PC-3 (cell line): ENCODE results near the gene IPO9. TPM values are rescaled to one million over a fixed set of nuclear protein-coding genes. Genes with fewer than 3 reads are reported as not detected.

Source experiments
- ATAC-seq: fragments of 200-7000 bp; cut with Tn5 transposase; 2 replicates; pipeline ENCODE4 v1.9.1; 2020; ENCODE audit warnings: mild to moderate bottlenecking, moderate library complexity
- BruUV-seq: library from RNA; stranded (reverse); fragments of 400-500 nt; replicated peaks from 2 replicates; lab custom pipeline; 2021; lab: Mats Ljungman, UMichigan
- CTCF ChIA-PET: fragments of 300-600 bp; sonication (Branson Sonifier 250); formaldehyde crosslinking; loops from one replicate; lab custom pipeline; 2022; ENCODE audit warnings: antibody characterized with exemption; lab: Charles Lee
- POLR2A ChIA-PET: fragments of 300-600 bp; sonication (Branson Sonifier 250); formaldehyde crosslinking; loops from one replicate; lab custom pipeline; 2022; ENCODE audit warnings: antibody characterized with exemption; ENCODE audit not compliant: unreplicated experiment; lab: Charles Lee
- DNase-seq: peaks from one replicate; pipeline ENCODE4 v3.0.0-alpha.2; 2015
- H2AFZ ChIP-seq: fragments of 300-600 bp; sonication (generic); 2 replicates; pipeline ENCODE4 v1.6.0; 2016; ENCODE audit warnings: antibody characterized with exemption, low read length
- H3F3A ChIP-seq: fragments of 300-600 bp; sonication (generic); one replicate; pipeline ENCODE4 v1.6.0; 2017; ENCODE audit warnings: antibody characterized with exemption, low read length, control low read depth, mild to moderate bottlenecking; ENCODE audit not compliant: unreplicated experiment
- H3K27ac ChIP-seq: fragments of 300-600 bp; sonication (generic); 2 replicates; pipeline ENCODE4 v1.5.1; 2016; ENCODE audit warnings: mild to moderate bottlenecking, low read length
- H3K27me3 ChIP-seq: fragments of 300-600 bp; sonication (generic); 2 replicates; pipeline ENCODE4 v1.6.1; 2016; ENCODE audit warnings: low read length, mixed read lengths
- H3K36me3 ChIP-seq: fragments of 300-600 bp; sonication (generic); 2 replicates; pipeline ENCODE4 v1.6.1; 2016; ENCODE audit warnings: low read depth, mixed run types, low read length, mixed read lengths
- H3K4me1 ChIP-seq: fragments of 300-600 bp; sonication (generic); 2 replicates; pipeline ENCODE4 v1.5.1; 2016; ENCODE audit warnings: low read length; ENCODE audit not compliant: insufficient read depth
- H3K4me2 ChIP-seq: fragments of 300-600 bp; sonication (generic); 2 replicates; pipeline ENCODE4 v1.6.0; 2016; ENCODE audit warnings: low read length
- H3K4me3 ChIP-seq: fragments of 300-600 bp; sonication (generic); 2 replicates; pipeline ENCODE4 v1.5.1; 2016; ENCODE audit warnings: mild to moderate bottlenecking, low read length, mixed read lengths
- H3K79me2 ChIP-seq: fragments of 300-600 bp; sonication (generic); 2 replicates; pipeline ENCODE4 v1.6.1; 2017; ENCODE audit warnings: low read length, mixed read lengths
- H3K9ac ChIP-seq: fragments of 300-600 bp; sonication (generic); 2 replicates; pipeline ENCODE4 v1.6.0; 2016; ENCODE audit warnings: mild to moderate bottlenecking, low read length
- H3K9me2 ChIP-seq: fragments of 300-600 bp; sonication (generic); replicated peaks from 2 replicates; pipeline ENCODE4 v1.6.1; 2016; ENCODE audit warnings: mixed run types, low read length, mixed read lengths
- H3K9me3 ChIP-seq: fragments of 300-600 bp; sonication (generic); 2 replicates; pipeline ENCODE4 v1.6.1; 2016; ENCODE audit warnings: low read length, mixed read lengths
- H4K20me1 ChIP-seq: fragments of 300-600 bp; sonication (generic); 2 replicates; pipeline ENCODE4 v1.6.1; 2016; ENCODE audit warnings: low read length, mixed read lengths
- EZH2 ChIP-seq: fragments of 300-600 bp; sonication (generic); IDR thresholded peaks from one replicate; pipeline ENCODE4 v1.6.1; 2017; ENCODE audit warnings: antibody characterized with exemption, mild to moderate bottlenecking, low read length; ENCODE audit not compliant: unreplicated experiment
- EZH2phosphoT487 ChIP-seq: fragments of 300-600 bp; sonication (generic); IDR thresholded peaks from 2 replicates; pipeline ENCODE4 v1.6.1; 2018; ENCODE audit warnings: mild to moderate bottlenecking, antibody characterized with exemption, low read length, borderline replicate concordance
- intact Hi-C: fragments of 100-400 bp; cut with micrococcal nuclease; formaldehyde crosslinking; loops from 2 replicates; pipeline ENCODE4 v1.9.0; 2023
- total RNA-seq: library from RNA; depleted of rRNA; stranded (reverse); fragments of >200 nt; gene quantifications from 2 replicates; pipeline ENCODE4 v1.2.3, GENCODE V29; 2014
- TF ChIP-seq, protein P1 (sequence below): fragments of 300-600 bp; sonication (generic); conservative IDR thresholded peaks from 2 replicates; pipeline ENCODE4 v1.5.1; 2017; ENCODE audit warnings: antibody characterized with exemption, low read depth, mild to moderate bottlenecking, low read length

Gene IPO9
- total RNA-seq, 1 experiment from 2014 or later = 21.6 TPM

DNA sequence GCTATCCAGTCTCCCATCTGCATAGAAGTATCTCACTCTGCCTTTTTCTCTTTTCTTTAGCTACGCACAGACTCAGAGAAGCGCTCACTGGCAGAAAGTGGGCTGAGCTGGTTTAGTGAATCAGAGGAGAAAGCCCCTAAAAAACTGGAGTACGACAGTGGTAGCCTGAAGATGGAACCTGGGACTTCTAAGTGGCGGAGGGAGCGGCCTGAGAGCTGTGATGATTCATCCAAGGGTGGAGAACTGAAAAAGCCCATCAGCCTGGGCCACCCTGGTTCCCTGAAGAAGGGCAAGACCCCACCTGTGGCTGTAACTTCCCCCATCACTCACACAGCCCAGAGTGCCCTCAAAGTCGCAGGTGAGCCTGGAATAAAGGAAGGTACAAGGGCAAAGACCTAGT, 48.0 kb upstream of the IPO9 start:
- Histone ChIP-seq H3K4me1 (no peaks in the 10 kb centered on the region), H3K4me2 (no peak overlapping the region), H3K79me2 (no peaks in the 10 kb centered on the region), H4K20me1 (no peaks in the 10 kb centered on the region), H3K4me3 (no peak overlapping the region), H2AFZ (no peak overlapping the region), H3K27ac (no peak overlapping the region), H3K36me3 (no peaks in the 10 kb centered on the region), H3K27me3 (no peaks in the 10 kb centered on the region), H3K9me3 (no peaks in the 10 kb centered on the region), H3F3A (no peaks in the 10 kb centered on the region), H3K9me2 (no peaks in the 10 kb centered on the region), H3K9ac (no peak overlapping the region)
- no TSS peak for BruUV-seq
- DNase-seq (no peak), ATAC-seq (no peak)
- TF ChIP-seq EZH2phosphoT487 = no peak
- TF ChIP-seq, protein P1, sequence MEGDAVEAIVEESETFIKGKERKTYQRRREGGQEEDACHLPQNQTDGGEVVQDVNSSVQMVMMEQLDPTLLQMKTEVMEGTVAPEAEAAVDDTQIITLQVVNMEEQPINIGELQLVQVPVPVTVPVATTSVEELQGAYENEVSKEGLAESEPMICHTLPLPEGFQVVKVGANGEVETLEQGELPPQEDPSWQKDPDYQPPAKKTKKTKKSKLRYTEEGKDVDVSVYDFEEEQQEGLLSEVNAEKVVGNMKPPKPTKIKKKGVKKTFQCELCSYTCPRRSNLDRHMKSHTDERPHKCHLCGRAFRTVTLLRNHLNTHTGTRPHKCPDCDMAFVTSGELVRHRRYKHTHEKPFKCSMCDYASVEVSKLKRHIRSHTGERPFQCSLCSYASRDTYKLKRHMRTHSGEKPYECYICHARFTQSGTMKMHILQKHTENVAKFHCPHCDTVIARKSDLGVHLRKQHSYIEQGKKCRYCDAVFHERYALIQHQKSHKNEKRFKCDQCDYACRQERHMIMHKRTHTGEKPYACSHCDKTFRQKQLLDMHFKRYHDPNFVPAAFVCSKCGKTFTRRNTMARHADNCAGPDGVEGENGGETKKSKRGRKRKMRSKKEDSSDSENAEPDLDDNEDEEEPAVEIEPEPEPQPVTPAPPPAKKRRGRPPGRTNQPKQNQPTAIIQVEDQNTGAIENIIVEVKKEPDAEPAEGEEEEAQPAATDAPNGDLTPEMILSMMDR = no peak
- TF ChIP-seq EZH2 = no peak
- intact Hi-C loops = no loop called here
- ChIA-PET POLR2A (no interaction called here), CTCF (interaction anchor here (0.6 kb wide), 1 partner anchor 327 kb away, joined by 5 read pairs; no protein-coding TSS in a partner anchor)

DNA sequence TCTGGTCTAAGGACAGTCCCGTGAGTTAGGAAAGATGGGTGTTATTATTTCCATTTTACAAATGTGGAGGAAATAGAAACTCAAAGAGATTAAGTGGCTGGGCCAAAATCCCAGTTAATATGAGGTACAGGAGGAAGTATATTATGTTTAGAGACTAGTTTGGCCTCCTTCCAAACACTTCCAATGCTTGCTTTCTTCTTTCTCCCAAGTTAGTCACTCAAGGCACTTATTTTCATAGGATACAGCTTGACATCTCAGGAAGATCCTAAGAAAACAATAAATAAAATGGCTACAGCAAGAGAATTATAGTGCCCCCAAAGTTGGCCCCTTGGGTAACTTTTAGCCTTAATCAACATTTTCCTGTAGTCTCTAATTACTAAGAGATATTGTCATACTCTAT, 47.5 kb upstream of the IPO9 start:
- ChIA-PET POLR2A (no interaction called here), CTCF (no interaction called here)
- no peak overlapping the region for H3K27ac ChIP-seq
- TF ChIP-seq, protein P1 = no peak
- TF ChIP-seq EZH2 = no peak
- no peak for TF ChIP-seq EZH2phosphoT487
- no peaks in the 10 kb centered on the region for H4K20me1 ChIP-seq
- H3K79me2 ChIP-seq = no peaks in the 10 kb centered on the region
- H2AFZ ChIP-seq = no peak overlapping the region
- no peaks in the 10 kb centered on the region for H3K27me3 ChIP-seq
- no peak overlapping the region for H3K4me2 ChIP-seq
- no TSS peak for BruUV-seq
- DNase-seq = no peak
- H3K9me3 ChIP-seq = no peaks in the 10 kb centered on the region
- no peak overlapping the region for H3K4me3 ChIP-seq
- H3K36me3 ChIP-seq = no peaks in the 10 kb centered on the region
- no peaks in the 10 kb centered on the region for H3K9me2 ChIP-seq
- no peak for ATAC-seq
- intact Hi-C loops = no loop called here
- H3K9ac ChIP-seq = no peak overlapping the region
- H3K4me1 ChIP-seq = no peaks in the 10 kb centered on the region
- no peaks in the 10 kb centered on the region for H3F3A ChIP-seq

DNA sequence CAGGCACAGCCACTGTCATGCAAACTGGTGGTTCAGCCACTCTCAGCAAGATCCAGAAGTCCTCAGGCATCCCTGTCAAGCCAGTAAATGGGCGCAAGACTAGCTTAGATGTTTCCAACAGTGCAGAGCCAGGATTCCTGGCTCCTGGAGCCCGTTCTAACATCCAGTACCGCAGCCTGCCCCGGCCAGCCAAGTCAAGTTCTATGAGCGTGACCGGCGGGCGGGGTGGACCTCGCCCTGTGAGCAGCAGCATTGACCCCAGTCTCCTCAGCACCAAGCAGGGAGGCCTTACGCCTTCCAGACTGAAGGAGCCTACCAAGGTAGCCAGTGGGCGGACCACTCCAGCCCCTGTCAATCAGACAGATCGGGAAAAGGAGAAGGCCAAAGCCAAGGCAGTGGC, 46.6 kb upstream of the IPO9 start:
- intact Hi-C loops = no loop called here
- Histone ChIP-seq H3K4me3 (no peak overlapping the region), H3K79me2 (no peaks in the 10 kb centered on the region)

More for the DNA sequence above, 46.6 kb upstream of the IPO9 start:
- CTCF ChIA-PET = no interaction called here
- no peaks in the 10 kb centered on the region for H3F3A ChIP-seq
- H3K9ac ChIP-seq = no peak overlapping the region
- H3K4me1 ChIP-seq = no peaks in the 10 kb centered on the region
- no peaks in the 10 kb centered on the region for H3K27me3 ChIP-seq
- H2AFZ ChIP-seq = no peak overlapping the region
- BruUV-seq = no TSS peak
- POLR2A ChIA-PET = no interaction called here
- no peak overlapping the region for H3K27ac ChIP-seq
- no peaks in the 10 kb centered on the region for H3K9me2 ChIP-seq
- no peaks in the 10 kb centered on the region for H3K36me3 ChIP-seq
- no peaks in the 10 kb centered on the region for H4K20me1 ChIP-seq
- DNase-seq (no peak), ATAC-seq (no peak)
- no peaks in the 10 kb centered on the region for H3K9me3 ChIP-seq
- no peak for TF ChIP-seq EZH2
- TF ChIP-seq, protein P1 = no peak
- TF ChIP-seq EZH2phosphoT487 = no peak
- no peak overlapping the region for H3K4me2 ChIP-seq
